Measurements from ENCODE around the gene NEUROD1. TPM values are rescaled to one million over a fixed set of nuclear protein-coding genes. Genes with fewer than 3 reads are reported as not detected.

Gene NEUROD1
- total RNA-seq, 1 donor from 2014 or later = not detected

- H3K4me1 Mint-ChIP-seq = no peaks in the 10 kb centered on the region
- H3K36me3 Mint-ChIP-seq = no peaks in the 10 kb centered on the region
- no peaks in the 10 kb centered on the region for H3K9me3 Mint-ChIP-seq
- H3K4me3 Mint-ChIP-seq = no peak overlapping the region
- no peak for TF ChIP-seq CTCF (IDR thresholded peaks at IDR 0.05; ENCODE audit: unreplicated experiment)
- H3K27me3 Mint-ChIP-seq (ENCODE audit: low read depth) = peaks cover 55% of the 10 kb centered on the region
- no peak overlapping the region for H3K27ac Mint-ChIP-seq
- no peak for DNase-seq (ENCODE audit: low spot score in 2 of 2, unreplicated experiment in 2 of 2)
Observed at GRCh38 chr2:181642086-181642485, 38.2 kb downstream of the NEUROD1 start.

GRCh38 chr2:181639686-181640085, 40.6 kb downstream of the NEUROD1 start:
- H3K4me3 Mint-ChIP-seq = no peak overlapping the region
- no peak overlapping the region for H3K27ac Mint-ChIP-seq
- DNase-seq (ENCODE audit: low spot score in 2 of 2, unreplicated experiment in 2 of 2) = no peak
- H3K36me3 Mint-ChIP-seq = no peaks in the 10 kb centered on the region
- H3K9me3 Mint-ChIP-seq = no peaks in the 10 kb centered on the region
- TF ChIP-seq CTCF (IDR thresholded peaks at IDR 0.05; ENCODE audit: unreplicated experiment) = no peak
- H3K4me1 Mint-ChIP-seq = no peaks in the 10 kb centered on the region
- peaks cover 46% of the 10 kb centered on the region for H3K27me3 Mint-ChIP-seq (ENCODE audit: low read depth)

- Mint-ChIP-seq H3K27me3 (ENCODE audit: low read depth) (peaks cover 32% of the 10 kb centered on the region), H3K27ac (no peak overlapping the region), H3K9me3 (no peaks in the 10 kb centered on the region), H3K4me3 (no peak overlapping the region), H3K4me1 (no peaks in the 10 kb centered on the region), H3K36me3 (no peaks in the 10 kb centered on the region)
- no peak for TF ChIP-seq CTCF (IDR thresholded peaks at IDR 0.05; ENCODE audit: unreplicated experiment)
- no peak for DNase-seq (ENCODE audit: low spot score in 2 of 2, unreplicated experiment in 2 of 2)
Observed at GRCh38 chr2:181632733-181633401, 47.5 kb downstream of the NEUROD1 start.

- TF ChIP-seq CTCF (IDR thresholded peaks at IDR 0.05; ENCODE audit: unreplicated experiment) = no peak
- no peaks in the 10 kb centered on the region for H3K36me3 Mint-ChIP-seq
- no peaks in the 10 kb centered on the region for H3K4me1 Mint-ChIP-seq
- H3K9me3 Mint-ChIP-seq = no peaks in the 10 kb centered on the region
- H3K27me3 Mint-ChIP-seq (ENCODE audit: low read depth) = peaks cover 49% of the 10 kb centered on the region
- H3K4me3 Mint-ChIP-seq = no peak overlapping the region
- H3K27ac Mint-ChIP-seq = no peak overlapping the region
- DNase-seq (ENCODE audit: low spot score in 2 of 2, unreplicated experiment in 2 of 2) = no peak
Observed at GRCh38 chr2:181628590-181629585, 51.4 kb downstream of the NEUROD1 start.

- DNase-seq (ENCODE audit: low spot score in 2 of 2, unreplicated experiment in 2 of 2) = no peak
- H3K4me3 Mint-ChIP-seq = no peak overlapping the region
- no peaks in the 10 kb centered on the region for H3K9me3 Mint-ChIP-seq
- no peak for TF ChIP-seq CTCF (IDR thresholded peaks at IDR 0.05; ENCODE audit: unreplicated experiment)
- H3K27me3 Mint-ChIP-seq (ENCODE audit: low read depth) = peaks cover 47% of the 10 kb centered on the region
- H3K27ac Mint-ChIP-seq = no peak overlapping the region
- no peaks in the 10 kb centered on the region for H3K36me3 Mint-ChIP-seq
- no peaks in the 10 kb centered on the region for H3K4me1 Mint-ChIP-seq
Observed at GRCh38 chr2:181627545-181627944, 52.8 kb downstream of the NEUROD1 start.

Measured in mesothelial cell of epicardium (in vitro differentiated cells).